ENCODE measurements around the gene SPATA33. TPM values are rescaled to one million over a fixed set of nuclear protein-coding genes. Genes with fewer than 3 reads are reported as not detected.

Gene SPATA33
- total and polyA plus RNA-seq, 4 donors: 5.4 to 19.1 (median 8.8) TPM

DNA sequence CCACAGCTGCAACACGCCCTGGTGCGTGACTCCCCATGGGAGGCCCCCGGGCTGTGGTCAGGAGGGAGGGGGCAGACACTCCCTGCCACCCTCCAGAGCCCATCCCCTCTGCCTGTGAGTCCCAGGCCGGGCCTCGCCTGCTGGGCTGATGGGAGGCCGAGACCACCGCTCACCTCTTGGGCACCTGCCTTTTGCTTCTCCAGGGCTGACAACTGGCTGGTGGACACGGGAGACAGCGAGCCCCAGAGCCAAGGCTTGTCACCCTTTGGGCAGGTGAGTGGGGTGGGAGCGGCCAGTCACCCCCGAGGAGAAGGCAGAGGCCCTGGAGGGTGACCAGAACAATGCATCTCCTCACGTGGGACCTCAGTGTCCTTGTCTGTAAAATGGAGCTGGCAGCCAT, 21.0 kb upstream of the SPATA33 start:
- H3K36me3 ChIP-seq (ENCODE audit: control insufficient read depth in 4 of 4, insufficient read depth in 4 of 4, low read length in 4 of 4): no peaks in the 10 kb centered on the region
- TF ChIP-seq, protein P1, sequence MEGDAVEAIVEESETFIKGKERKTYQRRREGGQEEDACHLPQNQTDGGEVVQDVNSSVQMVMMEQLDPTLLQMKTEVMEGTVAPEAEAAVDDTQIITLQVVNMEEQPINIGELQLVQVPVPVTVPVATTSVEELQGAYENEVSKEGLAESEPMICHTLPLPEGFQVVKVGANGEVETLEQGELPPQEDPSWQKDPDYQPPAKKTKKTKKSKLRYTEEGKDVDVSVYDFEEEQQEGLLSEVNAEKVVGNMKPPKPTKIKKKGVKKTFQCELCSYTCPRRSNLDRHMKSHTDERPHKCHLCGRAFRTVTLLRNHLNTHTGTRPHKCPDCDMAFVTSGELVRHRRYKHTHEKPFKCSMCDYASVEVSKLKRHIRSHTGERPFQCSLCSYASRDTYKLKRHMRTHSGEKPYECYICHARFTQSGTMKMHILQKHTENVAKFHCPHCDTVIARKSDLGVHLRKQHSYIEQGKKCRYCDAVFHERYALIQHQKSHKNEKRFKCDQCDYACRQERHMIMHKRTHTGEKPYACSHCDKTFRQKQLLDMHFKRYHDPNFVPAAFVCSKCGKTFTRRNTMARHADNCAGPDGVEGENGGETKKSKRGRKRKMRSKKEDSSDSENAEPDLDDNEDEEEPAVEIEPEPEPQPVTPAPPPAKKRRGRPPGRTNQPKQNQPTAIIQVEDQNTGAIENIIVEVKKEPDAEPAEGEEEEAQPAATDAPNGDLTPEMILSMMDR (IDR thresholded peaks at IDR 0.05; ENCODE audit: control extremely low read depth, extremely low read depth): no peak
- peaks cover 0 to 2% (median 0%) of the 10 kb centered on the region in 4 donors for H3K9me3 ChIP-seq (ENCODE audit: control insufficient read depth in 4 of 4, insufficient read depth in 3 of 4, low read length in 3 of 4)
- no peak overlapping the region for H3K4me3 ChIP-seq
- 86 to 96% methylated on average over 12 of the region's 12 CpGs for WGBS, 2 donors
- H3K9ac ChIP-seq (ENCODE audit: insufficient read depth in 1 of 2, low read length in 2 of 2): no peak overlapping the region
- no peak for DNase-seq
- H3K4me1 ChIP-seq (ENCODE audit: control insufficient read depth in 5 of 5, insufficient read depth in 5 of 5, low read length in 5 of 5): peaks cover 0 to 8% (median 0%) of the 10 kb centered on the region in 5 donors
- peaks cover 0 to 5% (median 2%) of the 10 kb centered on the region in 3 donors for H3K27me3 ChIP-seq (ENCODE audit: control insufficient read depth in 3 of 3, insufficient read depth in 3 of 3, low read length in 2 of 3)
- no peak for ATAC-seq (ENCODE audit: insufficient read depth, low FRiP score)
- no peak overlapping the region for H3K27ac ChIP-seq (ENCODE audit: low read depth in 1 of 2, low read length in 1 of 2)

GRCh38 chr16:89637379-89637778, 20.3 kb upstream of the SPATA33 start:
- TF ChIP-seq, protein P1 (IDR thresholded peaks at IDR 0.05; ENCODE audit: control extremely low read depth, extremely low read depth): no peak
- Histone ChIP-seq H3K9ac (ENCODE audit: insufficient read depth in 1 of 2, low read length in 2 of 2) (no peak overlapping the region), H3K27ac (ENCODE audit: low read depth in 1 of 2, low read length in 1 of 2) (no peak overlapping the region), H3K4me1 (ENCODE audit: control insufficient read depth in 5 of 5, insufficient read depth in 5 of 5, low read length in 5 of 5) (peaks cover 0 to 8% (median 0%) of the 10 kb centered on the region in 5 donors), H3K4me3 (no peak overlapping the region), H3K27me3 (ENCODE audit: control insufficient read depth in 3 of 3, insufficient read depth in 3 of 3, low read length in 2 of 3) (peaks cover 0 to 5% (median 2%) of the 10 kb centered on the region in 3 donors), H3K36me3 (ENCODE audit: control insufficient read depth in 4 of 4, insufficient read depth in 4 of 4, low read length in 4 of 4) (no peaks in the 10 kb centered on the region), H3K9me3 (ENCODE audit: control insufficient read depth in 4 of 4, insufficient read depth in 3 of 4, low read length in 3 of 4) (peaks cover 0 to 2% (median 0%) of the 10 kb centered on the region in 4 donors)
- ATAC-seq (ENCODE audit: insufficient read depth, low FRiP score) (no peak), DNase-seq (no peak)
- 79 to 87% methylated on average over 10 of the region's 10 CpGs for WGBS, 2 donors

DNA sequence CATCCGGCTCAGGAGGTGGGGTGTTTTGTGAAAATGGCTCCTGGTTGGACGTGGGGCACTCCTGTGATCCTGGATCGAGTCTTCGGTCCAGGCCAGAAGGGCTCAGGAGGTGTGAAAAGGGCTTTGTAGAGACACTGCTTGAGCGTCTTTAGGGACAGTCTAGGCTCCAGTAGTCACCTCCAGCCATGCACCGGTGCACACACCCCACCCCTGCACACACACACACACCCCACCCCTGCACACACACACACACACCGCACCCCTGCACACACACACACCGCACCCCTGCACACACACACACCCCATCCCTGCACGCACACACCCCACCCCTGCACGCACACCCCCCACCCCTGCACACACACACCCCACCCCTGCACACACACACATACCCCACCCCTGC, 19.2 kb upstream of the SPATA33 start:
- Histone ChIP-seq H3K27ac (ENCODE audit: low read depth in 1 of 2, low read length in 1 of 2) (no peak overlapping the region), H3K4me3 (no peak overlapping the region), H3K27me3 (ENCODE audit: control insufficient read depth in 3 of 3, insufficient read depth in 3 of 3, low read length in 2 of 3) (peaks cover 0 to 5% (median 2%) of the 10 kb centered on the region in 3 donors), H3K9ac (ENCODE audit: insufficient read depth in 1 of 2, low read length in 2 of 2) (no peak overlapping the region), H3K36me3 (ENCODE audit: control insufficient read depth in 4 of 4, insufficient read depth in 4 of 4, low read length in 4 of 4) (no peaks in the 10 kb centered on the region), H3K9me3 (ENCODE audit: control insufficient read depth in 4 of 4, insufficient read depth in 3 of 4, low read length in 3 of 4) (peaks cover 0 to 2% (median 0%) of the 10 kb centered on the region in 4 donors), H3K4me1 (ENCODE audit: control insufficient read depth in 5 of 5, insufficient read depth in 5 of 5, low read length in 5 of 5) (peaks cover 0 to 8% (median 0%) of the 10 kb centered on the region in 5 donors)
- TF ChIP-seq, protein P1 (IDR thresholded peaks at IDR 0.05; ENCODE audit: control extremely low read depth, extremely low read depth): no peak
- ATAC-seq (ENCODE audit: insufficient read depth, low FRiP score): no peak
- 78 to 83% methylated on average over 8 to 10 of the region's 10 CpGs for WGBS, 2 donors
- DNase-seq: no peak

GRCh38 chr16:89639385-89639784, 18.3 kb upstream of the SPATA33 start:
- Histone ChIP-seq H3K4me3 (no peak overlapping the region), H3K27ac (ENCODE audit: low read depth in 1 of 2, low read length in 1 of 2) (no peak overlapping the region), H3K9me3 (ENCODE audit: control insufficient read depth in 4 of 4, insufficient read depth in 3 of 4, low read length in 3 of 4) (peaks cover 0 to 2% (median 0%) of the 10 kb centered on the region in 4 donors), H3K9ac (ENCODE audit: insufficient read depth in 1 of 2, low read length in 2 of 2) (no peak overlapping the region), H3K4me1 (ENCODE audit: control insufficient read depth in 5 of 5, insufficient read depth in 5 of 5, low read length in 5 of 5) (peaks cover 0 to 8% (median 0%) of the 10 kb centered on the region in 5 donors), H3K36me3 (ENCODE audit: control insufficient read depth in 4 of 4, insufficient read depth in 4 of 4, low read length in 4 of 4) (peaks cover 0 to 6% (median 0%) of the 10 kb centered on the region in 4 donors), H3K27me3 (ENCODE audit: control insufficient read depth in 3 of 3, insufficient read depth in 3 of 3, low read length in 2 of 3) (peaks cover 0 to 4% (median 2%) of the 10 kb centered on the region in 3 donors)
- DNase-seq: no peak
- 71 to 92% methylated on average over 6 of the region's 6 CpGs for WGBS, 2 donors
- TF ChIP-seq, protein P1 (IDR thresholded peaks at IDR 0.05; ENCODE audit: control extremely low read depth, extremely low read depth): no peak
- ATAC-seq (ENCODE audit: insufficient read depth, low FRiP score): no peak
